Mononuclear cell (primary cell): Measurements from ENCODE around the gene SUGCT. TPM values are rescaled to one million over a fixed set of nuclear protein-coding genes. Genes with fewer than 3 reads are reported as not detected.

Source experiments
- H3K27me3 ChIP-seq: 2 replicates; pipeline ENCODE4 v1.6.0; 2011; ENCODE audit warnings: low read length, control low read depth; ENCODE audit not compliant: insufficient read depth
- H3K4me1 ChIP-seq: 2 replicates; pipeline ENCODE4 v1.5.1; 2011; ENCODE audit warnings: mild to moderate bottlenecking, low read length, control low read depth; ENCODE audit not compliant: insufficient read depth
- H3K4me3 ChIP-seq: 2 replicates; pipeline ENCODE4 v1.5.1; 2011; ENCODE audit warnings: mild to moderate bottlenecking, low read length, moderate library complexity
- H3K9me3 ChIP-seq: 2 replicates; pipeline ENCODE4 v1.5.1; 2011; ENCODE audit warnings: low read depth, mild to moderate bottlenecking, control low read depth, low read length
- total RNA-seq: library from RNA; depleted of rRNA; stranded (reverse); fragments of >200 nt; gene quantifications from one replicate; pipeline ENCODE4 v1.2.3, GENCODE V29; 2012

The SUGCT gene
- total RNA-seq, 1 donor: 1.9 TPM

DNA sequence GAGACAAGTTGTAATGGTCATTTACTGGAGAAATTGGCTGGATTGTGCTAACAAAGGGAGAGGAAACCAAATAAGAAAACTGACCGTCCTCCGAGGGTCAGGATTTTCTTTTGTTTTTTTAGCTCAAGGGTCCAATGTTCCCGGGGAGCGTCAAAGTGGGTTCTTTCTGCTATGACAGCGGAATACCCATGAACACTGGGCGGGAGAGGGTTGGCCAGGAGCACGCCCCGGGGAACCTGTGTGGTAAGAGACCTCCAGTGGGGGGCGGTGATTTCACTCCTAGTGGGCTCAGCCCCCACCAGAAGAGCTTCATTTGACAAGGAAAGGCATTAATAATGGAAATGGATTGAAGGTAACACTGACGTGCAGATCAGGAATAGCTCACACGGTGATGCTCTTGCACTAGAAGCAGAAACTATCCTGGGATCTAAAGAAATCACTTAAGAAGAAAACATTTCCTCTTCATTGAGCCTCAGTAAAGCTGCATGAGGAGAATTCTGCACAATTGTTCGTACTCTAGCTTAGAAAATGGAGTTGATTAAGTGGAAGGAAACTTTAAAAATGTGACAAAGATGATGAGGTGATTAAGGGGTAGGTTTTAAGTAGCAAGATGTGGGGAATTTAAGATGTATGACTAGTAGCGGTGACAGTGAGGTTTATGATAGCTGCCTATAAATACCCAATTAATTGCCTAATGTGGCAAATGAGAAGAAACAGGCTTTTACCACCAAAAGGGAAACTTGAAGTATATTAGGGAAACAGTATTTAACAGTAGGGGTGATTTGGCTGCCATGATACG is 627.2 kb downstream of the SUGCT start:
- H3K27me3 ChIP-seq: no peaks in the 10 kb centered on the region
- no peaks in the 10 kb centered on the region for H3K4me1 ChIP-seq
- no peak overlapping the region for H3K4me3 ChIP-seq
- H3K9me3 ChIP-seq: no peaks in the 10 kb centered on the region

DNA sequence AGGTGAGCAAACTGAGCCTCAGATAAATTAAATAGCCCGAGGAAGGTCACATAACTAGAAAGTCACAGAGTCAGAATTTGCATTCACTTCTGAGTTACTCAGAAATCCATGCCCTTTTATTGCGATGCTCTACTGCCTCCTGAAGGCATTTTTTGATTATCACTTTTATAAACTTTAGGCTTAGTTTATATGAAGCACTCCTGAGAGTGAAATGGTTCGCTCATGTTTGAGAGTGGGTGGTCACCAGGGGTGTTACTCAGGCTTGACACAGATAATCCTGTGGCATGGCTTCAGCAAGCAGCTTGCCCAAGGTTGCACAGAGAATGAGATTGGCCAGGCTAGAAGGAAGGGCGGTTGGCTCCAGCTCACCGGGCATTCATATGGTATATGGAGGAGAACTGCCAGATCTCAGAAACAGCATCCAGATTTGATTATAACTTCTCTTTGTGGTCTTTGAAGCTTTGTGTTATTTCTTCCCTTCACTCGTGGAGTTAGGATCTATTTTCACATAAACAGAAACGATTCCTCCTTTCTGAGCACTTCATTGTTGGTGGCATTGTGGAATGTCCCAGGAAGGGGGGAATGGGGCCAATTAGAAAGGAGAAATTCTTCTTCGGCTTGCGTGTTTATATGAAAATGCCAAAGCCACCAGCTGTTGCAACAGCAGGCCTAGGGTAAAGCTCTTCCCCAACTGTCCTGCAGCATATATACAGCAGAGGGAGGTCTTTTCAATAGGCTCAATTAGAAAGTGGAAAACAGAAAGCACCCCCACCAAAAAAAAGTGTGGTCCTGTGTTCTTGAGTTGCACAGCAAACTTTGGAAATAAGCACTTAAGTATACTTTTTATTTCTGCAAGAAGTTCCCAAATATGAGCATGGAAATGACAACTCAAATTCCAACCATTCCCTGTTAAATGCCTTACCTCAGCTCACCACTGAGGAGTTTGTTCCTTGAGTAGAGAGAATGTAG is 628.8 kb downstream of the SUGCT start:
- H3K4me1 ChIP-seq: no peaks in the 10 kb centered on the region
- H3K27me3 ChIP-seq: no peaks in the 10 kb centered on the region
- no peaks in the 10 kb centered on the region for H3K9me3 ChIP-seq
- no peak overlapping the region for H3K4me3 ChIP-seq

DNA sequence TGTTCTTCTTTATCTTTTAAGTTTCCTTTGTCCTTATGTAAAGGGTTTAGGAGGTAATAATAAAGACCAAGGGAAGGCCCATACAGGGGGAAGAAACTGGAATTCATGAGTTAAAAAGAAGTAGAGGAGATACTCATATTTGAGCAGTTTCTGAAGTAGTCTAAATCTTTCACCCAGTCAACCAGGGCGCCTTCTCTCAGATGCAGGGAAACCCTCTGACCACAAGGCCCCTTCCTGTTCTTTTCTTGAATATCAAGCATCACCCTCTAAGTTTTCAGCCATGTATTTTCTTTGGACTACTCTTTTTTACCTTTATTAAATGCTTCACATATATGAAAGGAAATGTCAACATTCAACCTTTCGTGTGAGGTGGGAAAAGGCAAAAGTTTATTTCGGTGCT is 630.8 kb downstream of the SUGCT start:
- no peaks in the 10 kb centered on the region for H3K9me3 ChIP-seq
- no peak overlapping the region for H3K4me3 ChIP-seq
- H3K27me3 ChIP-seq: no peaks in the 10 kb centered on the region
- H3K4me1 ChIP-seq: no peaks in the 10 kb centered on the region

DNA sequence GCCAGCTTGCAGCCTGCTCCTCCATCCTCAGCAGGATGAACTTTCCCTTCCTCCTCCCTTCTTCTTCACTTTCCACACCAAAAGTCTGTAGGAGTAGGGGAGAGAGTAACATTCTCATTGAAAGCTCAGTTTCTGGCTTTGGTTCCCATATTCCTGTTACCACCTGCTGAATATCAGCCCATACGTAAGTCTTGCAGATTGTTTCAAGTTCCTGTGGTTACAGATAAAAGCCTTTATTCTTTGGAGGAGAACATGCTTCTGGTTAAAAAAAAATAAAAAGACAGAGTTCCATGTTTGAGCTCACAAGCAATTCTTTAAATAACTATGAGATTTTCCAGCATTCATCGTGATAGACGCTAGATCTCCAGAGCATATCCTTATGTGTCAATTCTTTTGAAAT is 637.3 kb downstream of the SUGCT start:
- Histone ChIP-seq H3K4me1 (no peaks in the 10 kb centered on the region), H3K9me3 (no peaks in the 10 kb centered on the region), H3K27me3 (no peaks in the 10 kb centered on the region), H3K4me3 (no peak overlapping the region)

DNA sequence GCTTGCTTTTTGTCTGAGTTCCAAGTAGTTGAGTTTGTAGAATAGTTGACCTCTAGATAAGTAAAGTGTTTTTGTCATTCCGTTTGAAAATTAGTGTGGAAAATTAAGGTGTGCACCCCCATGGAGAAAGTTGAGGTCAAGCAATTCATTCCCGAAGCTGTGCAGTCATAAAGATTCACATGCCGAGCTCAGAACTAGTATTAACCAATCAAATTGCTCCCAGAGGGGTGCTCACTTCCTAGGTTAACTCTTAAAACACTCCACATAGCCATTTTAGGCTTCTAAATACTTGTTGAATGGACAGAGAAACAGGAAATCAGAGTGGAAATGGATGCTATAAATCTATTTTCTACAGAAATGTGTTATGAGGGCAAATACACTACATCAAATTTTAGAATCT is 638.9 kb downstream of the SUGCT start:
- Histone ChIP-seq H3K9me3 (no peaks in the 10 kb centered on the region), H3K27me3 (no peaks in the 10 kb centered on the region), H3K4me3 (no peak overlapping the region), H3K4me1 (no peaks in the 10 kb centered on the region)

DNA sequence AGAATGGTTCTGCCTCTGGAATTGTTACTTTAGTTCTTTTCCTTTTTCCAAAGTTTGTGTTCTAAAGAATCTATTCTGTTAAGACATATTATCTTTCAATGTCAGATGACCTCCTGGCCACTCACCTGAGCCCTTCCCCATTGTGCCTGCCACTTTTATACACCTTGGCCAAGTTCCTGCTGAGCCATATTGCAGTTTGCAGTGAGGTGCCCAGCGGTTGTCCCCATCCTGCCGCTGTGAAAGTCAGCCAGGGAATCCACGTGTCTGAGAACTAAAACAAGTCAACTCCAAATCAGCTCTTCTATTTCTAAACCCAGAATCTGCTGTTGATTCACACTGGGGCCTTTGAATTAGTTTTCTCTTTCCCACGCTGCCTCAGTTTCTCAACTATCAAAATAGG is 641.1 kb downstream of the SUGCT start:
- Histone ChIP-seq H3K9me3 (no peaks in the 10 kb centered on the region), H3K4me1 (no peaks in the 10 kb centered on the region), H3K27me3 (no peaks in the 10 kb centered on the region), H3K4me3 (no peak overlapping the region)

DNA sequence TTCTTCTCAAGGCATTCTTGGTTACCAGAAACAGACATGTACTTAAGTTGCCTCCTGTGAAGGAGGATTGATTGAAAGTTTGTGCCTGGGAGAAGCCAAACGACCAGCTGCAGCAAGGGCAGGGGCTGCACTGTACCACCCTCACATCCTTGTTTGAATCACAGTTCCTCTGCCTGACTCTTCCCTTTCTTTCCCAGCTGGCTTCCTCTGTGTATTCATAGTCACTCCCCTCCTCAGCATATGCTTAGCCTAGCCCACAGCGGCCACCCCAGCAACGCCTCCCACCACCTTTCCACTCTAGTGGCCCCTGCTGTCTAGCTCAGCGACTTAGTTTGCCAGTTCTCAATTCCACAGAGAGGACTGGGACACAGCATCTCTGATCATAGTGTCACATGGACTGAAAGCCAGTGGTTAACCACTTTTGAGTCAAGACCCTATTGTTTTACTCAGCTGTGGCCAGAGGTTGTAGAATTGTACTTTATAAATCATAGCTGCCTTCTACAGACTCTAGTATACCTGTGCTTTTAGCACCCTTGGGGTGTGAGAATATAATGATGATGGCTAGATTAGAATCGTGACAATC is 643.0 kb downstream of the SUGCT start:
- no peak overlapping the region for H3K4me3 ChIP-seq
- no peaks in the 10 kb centered on the region for H3K9me3 ChIP-seq
- H3K27me3 ChIP-seq: no peaks in the 10 kb centered on the region
- no peaks in the 10 kb centered on the region for H3K4me1 ChIP-seq

DNA sequence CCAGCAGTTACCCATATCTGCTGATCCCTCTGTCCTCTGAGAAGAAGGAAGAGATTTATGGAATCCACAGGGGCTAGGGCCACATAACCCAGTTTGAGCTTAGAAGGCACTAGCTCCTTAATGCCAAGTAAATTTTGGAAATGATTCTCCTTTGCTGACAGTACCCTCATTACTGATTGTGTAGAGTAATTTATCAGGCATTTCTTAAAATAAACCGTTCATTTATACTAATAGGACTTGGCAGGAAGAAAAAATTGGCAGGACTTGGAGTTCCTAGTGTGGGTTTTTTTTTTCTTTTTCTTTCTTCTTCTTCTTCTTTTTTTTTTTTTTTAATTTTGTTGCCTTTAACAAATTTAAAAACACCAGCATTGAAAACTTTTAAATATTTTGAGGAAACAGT is 645.7 kb downstream of the SUGCT start:
- Histone ChIP-seq H3K4me1 (no peaks in the 10 kb centered on the region), H3K9me3 (no peaks in the 10 kb centered on the region), H3K4me3 (no peak overlapping the region), H3K27me3 (no peaks in the 10 kb centered on the region)

DNA sequence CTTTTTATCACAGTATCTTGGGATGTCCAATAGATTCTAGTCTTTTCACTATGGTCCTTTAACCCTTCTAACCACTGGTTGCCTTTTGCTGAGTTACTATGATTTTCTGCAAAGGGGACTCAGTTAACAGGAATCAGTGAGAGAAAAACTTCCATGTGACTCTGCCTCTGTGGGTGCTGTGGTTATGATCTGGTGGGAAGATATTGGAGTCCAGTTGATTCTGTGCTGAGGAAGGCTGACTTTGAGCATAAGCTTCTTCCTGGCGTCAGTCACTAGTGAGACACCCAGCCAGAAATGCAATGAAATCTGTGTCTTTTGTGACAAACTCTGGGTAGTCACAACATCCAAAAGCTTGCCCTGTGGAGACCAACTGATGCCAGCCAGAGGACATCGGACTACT is 648.0 kb downstream of the SUGCT start:
- Histone ChIP-seq H3K27me3 (no peaks in the 10 kb centered on the region), H3K4me3 (no peak overlapping the region), H3K4me1 (no peaks in the 10 kb centered on the region), H3K9me3 (no peaks in the 10 kb centered on the region)

DNA sequence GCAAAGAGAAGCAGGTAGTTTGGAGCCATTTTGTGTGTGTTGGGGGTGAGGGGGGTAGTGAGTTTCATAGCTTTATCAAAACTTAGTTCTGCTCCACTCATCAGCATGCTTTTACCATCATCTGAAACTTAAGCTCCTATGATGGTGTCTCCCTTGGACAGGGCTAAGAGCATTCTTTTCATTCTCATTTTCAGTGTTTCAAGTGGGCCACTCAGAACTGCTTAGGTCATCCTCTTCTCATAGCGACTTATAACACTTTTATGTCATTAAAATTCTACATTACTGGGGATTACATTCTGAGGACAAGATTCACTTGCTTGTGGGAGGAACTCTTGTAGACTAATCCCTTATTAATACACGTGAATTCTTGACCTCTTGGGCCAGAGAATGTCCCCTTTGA is 649.4 kb downstream of the SUGCT start:
- no peaks in the 10 kb centered on the region for H3K4me1 ChIP-seq
- H3K4me3 ChIP-seq: no peak overlapping the region
- H3K9me3 ChIP-seq: no peaks in the 10 kb centered on the region
- H3K27me3 ChIP-seq: no peaks in the 10 kb centered on the region

DNA sequence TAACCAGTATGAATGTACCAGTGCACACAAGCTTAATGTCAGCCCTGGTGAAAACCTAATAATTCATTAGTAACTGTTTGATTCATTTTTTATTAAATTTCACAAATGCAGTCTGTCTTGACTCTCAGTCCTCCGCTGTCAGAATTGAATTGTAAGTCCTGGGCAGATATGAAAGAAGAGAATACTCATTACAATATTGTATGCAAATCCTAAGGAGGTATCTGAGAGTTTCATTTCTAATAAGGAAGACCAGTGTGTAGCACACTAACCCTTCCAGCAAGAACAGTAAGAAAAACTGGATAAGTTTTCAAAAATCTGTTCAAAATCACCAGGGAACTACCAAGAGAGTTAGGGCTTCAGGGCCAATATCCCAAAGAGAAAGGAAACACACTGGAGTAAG is 652.1 kb downstream of the SUGCT start:
- no peak overlapping the region for H3K4me3 ChIP-seq
- no peaks in the 10 kb centered on the region for H3K27me3 ChIP-seq
- no peaks in the 10 kb centered on the region for H3K4me1 ChIP-seq
- no peaks in the 10 kb centered on the region for H3K9me3 ChIP-seq

DNA sequence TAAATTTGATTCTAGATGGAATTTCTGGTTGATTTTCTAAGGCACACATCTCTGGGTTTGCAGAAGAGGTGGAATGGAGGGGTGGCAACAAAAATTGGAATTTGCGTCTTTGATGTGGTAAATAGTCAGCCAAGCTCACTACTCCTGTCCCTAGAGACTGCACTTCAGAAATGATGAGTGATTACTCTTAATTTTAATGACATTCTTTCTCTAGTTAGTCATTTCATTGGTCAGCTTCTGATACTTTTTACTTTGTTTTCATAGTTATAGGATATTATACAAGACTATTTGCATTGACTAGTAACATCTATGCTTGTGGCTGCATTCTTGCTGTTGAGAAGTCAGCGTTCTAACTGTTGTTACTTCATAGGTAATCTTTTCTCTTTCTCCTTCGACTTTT is 658.3 kb downstream of the SUGCT start:
- H3K27me3 ChIP-seq: no peaks in the 10 kb centered on the region
- no peak overlapping the region for H3K4me3 ChIP-seq
- no peaks in the 10 kb centered on the region for H3K4me1 ChIP-seq
- H3K9me3 ChIP-seq: no peaks in the 10 kb centered on the region

DNA sequence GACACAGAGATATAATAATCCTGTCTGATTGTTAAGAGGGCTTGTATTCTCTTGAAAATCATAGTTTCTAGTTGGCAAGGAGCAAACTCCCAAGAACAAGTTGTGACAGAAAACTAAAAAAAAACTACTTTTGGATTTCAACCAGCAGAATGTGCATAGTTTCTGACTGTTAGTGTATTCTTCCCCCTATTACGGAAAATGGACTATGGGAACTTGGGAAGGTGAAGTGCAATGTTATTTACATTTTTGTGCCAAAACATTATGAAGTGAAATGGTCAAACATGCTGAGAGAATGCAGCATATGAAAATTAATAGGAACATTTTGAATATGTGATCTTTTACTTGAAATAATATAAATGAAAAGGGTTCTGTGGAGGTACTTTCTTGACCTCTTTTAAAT is 660.8 kb downstream of the SUGCT start:
- Histone ChIP-seq H3K4me3 (no peak overlapping the region), H3K27me3 (no peaks in the 10 kb centered on the region), H3K4me1 (no peaks in the 10 kb centered on the region), H3K9me3 (no peaks in the 10 kb centered on the region)

DNA sequence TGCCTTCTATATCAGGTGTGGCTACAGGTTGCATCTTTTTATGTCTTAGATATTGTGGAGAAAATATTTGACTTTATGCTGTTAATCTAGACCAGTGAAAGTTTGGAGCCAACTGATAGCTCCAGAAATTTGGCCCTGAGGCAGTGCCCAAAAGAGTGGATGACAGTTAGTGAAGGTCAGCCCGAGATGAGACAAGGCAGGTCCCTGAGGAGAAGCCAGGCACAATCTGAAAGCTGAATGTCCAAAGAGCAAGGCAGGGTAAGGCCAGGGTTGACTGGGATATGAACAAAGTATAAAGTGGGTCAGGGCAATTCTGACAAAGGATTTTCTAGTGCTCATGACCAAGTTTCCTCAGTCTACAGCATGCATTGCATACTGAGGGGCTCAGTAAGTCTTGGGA is 661.9 kb downstream of the SUGCT start:
- Histone ChIP-seq H3K27me3 (no peaks in the 10 kb centered on the region), H3K9me3 (no peaks in the 10 kb centered on the region), H3K4me3 (no peak overlapping the region), H3K4me1 (no peaks in the 10 kb centered on the region)

DNA sequence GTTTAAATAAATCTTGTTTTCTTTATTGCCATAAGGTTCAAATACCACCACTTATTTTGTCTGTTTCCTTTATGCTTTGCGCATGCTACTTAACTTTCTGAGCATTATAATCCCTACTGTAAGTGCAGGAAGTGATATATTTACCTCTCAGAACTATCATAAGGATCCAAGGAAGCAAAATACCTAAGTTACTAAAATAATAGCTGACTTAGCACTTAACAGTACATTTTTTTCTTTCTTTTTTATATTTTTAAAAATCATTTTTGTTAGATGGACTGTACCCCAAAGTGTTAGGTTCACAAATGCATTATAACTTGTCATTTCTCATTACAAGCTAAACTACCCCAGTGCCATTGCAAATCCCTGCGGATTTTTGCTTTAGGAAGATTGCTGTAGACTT is 663.8 kb downstream of the SUGCT start:
- Histone ChIP-seq H3K9me3 (no peaks in the 10 kb centered on the region), H3K27me3 (no peaks in the 10 kb centered on the region), H3K4me3 (no peak overlapping the region), H3K4me1 (no peaks in the 10 kb centered on the region)
